ENCODE results near the gene TREX2. TPM values are rescaled to one million over a fixed set of nuclear protein-coding genes. Genes with fewer than 3 reads are reported as not detected.

Gene TREX2
- total RNA-seq, 2 experiments from 2014 or later, result 3.7 to 6.7 TPM

DNA sequence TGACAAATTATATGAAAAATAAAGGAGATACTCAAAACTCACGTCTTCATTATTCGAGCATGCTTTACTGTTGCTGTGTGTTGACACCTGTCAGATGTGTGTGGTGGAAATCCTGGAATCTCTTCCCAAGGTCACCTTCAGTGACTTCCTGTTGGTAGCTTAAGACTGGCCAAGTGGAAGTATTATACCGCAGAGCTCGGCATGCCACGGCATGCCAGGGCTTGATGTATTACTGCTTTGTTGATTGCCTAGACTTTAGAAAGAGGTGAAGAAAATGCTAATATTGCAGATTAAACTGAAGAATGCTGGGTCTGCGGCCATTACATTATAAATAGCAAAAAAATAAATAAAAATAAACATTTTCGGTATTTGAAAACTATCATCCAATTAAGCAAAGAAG, 4.6 kb downstream of the TREX2 start:
- Histone ChIP-seq H3K4me3 (ENCODE audit: low read depth, low read length, poor library complexity, severe bottlenecking) (no peak overlapping the region), H3K4me1 (ENCODE audit: insufficient read depth, low read length, poor library complexity, severe bottlenecking) (no peaks in the 10 kb centered on the region), H3K4me2 (ENCODE audit: low read length) (no peak overlapping the region), H3K9me3 (ENCODE audit: low read length) (no peaks in the 10 kb centered on the region), H3K9me2 (ENCODE audit: insufficient read depth, low read length) (no peaks in the 10 kb centered on the region), H3K36me3 (ENCODE audit: insufficient read depth, low read length) (no peaks in the 10 kb centered on the region), H3K27ac (ENCODE audit: low read depth, low read length, poor library complexity, severe bottlenecking) (no peak overlapping the region), H3K79me2 (ENCODE audit: insufficient read depth, low read depth, low read length) (no peaks in the 10 kb centered on the region), H4K20me1 (ENCODE audit: insufficient read depth, low read length) (no peaks in the 10 kb centered on the region), H2AFZ (ENCODE audit: low read length) (no peak overlapping the region)
- CTCF ChIA-PET (ENCODE audit: unreplicated experiment), result no interaction called here
- no peak for TF ChIP-seq EZH2phosphoT487 (IDR thresholded peaks at IDR 0.05; ENCODE audit: borderline replicate concordance, low read depth, low read length)
- TF ChIP-seq, protein P1, sequence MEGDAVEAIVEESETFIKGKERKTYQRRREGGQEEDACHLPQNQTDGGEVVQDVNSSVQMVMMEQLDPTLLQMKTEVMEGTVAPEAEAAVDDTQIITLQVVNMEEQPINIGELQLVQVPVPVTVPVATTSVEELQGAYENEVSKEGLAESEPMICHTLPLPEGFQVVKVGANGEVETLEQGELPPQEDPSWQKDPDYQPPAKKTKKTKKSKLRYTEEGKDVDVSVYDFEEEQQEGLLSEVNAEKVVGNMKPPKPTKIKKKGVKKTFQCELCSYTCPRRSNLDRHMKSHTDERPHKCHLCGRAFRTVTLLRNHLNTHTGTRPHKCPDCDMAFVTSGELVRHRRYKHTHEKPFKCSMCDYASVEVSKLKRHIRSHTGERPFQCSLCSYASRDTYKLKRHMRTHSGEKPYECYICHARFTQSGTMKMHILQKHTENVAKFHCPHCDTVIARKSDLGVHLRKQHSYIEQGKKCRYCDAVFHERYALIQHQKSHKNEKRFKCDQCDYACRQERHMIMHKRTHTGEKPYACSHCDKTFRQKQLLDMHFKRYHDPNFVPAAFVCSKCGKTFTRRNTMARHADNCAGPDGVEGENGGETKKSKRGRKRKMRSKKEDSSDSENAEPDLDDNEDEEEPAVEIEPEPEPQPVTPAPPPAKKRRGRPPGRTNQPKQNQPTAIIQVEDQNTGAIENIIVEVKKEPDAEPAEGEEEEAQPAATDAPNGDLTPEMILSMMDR (conservative IDR thresholded peaks at IDR 0.05; ENCODE audit: low read length), result no peak
- intact Hi-C loops (cut with micrococcal nuclease; ENCODE audit: unreplicated experiment), result no loop called here
- POLR2A ChIA-PET, result no interaction called here
- BruUV-seq (replicated peaks), result no TSS peak
- no peak for DNase-seq (ENCODE audit: low spot score)

DNA sequence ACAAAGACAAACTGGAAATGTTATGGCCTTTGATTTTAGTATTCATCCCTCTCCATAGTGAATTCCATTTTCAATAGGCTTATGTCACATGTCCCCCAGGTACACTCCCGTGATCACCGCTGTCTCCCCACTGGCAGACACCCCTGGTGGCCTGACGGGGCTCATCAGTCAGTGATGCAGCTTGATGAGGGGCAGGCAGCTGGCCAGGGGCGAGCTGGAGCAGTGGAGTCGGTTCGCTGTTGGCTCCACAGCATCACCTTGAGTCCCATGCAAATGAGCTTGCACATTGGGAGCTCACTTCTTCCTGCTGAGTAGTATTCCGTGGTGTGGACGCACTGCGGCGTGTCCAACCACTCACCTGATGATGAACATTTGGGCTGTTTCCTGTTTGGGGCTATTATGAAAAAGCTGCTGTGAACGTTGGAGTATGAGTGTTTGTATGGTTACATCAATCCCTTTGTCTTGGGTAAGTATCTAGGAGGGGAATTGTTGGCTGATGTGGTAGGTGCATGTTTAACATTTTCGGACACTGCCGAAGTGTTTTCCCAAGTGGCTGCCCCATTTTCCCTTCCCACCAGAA, 5.2 kb downstream of the TREX2 start:
- Histone ChIP-seq H2AFZ (ENCODE audit: low read length) (no peak overlapping the region), H4K20me1 (ENCODE audit: insufficient read depth, low read length) (no peaks in the 10 kb centered on the region), H3K4me2 (ENCODE audit: low read length) (no peak overlapping the region), H3K4me3 (ENCODE audit: low read depth, low read length, poor library complexity, severe bottlenecking) (no peak overlapping the region), H3K4me1 (ENCODE audit: insufficient read depth, low read length, poor library complexity, severe bottlenecking) (no peaks in the 10 kb centered on the region), H3K27ac (ENCODE audit: low read depth, low read length, poor library complexity, severe bottlenecking) (no peak overlapping the region), H3K79me2 (ENCODE audit: insufficient read depth, low read depth, low read length) (no peaks in the 10 kb centered on the region), H3K9me3 (ENCODE audit: low read length) (no peaks in the 10 kb centered on the region), H3K9me2 (ENCODE audit: insufficient read depth, low read length) (no peaks in the 10 kb centered on the region), H3K36me3 (ENCODE audit: insufficient read depth, low read length) (no peaks in the 10 kb centered on the region)
- CTCF ChIA-PET (ENCODE audit: unreplicated experiment), result no interaction called here
- no TSS peak for BruUV-seq (replicated peaks)
- DNase-seq (ENCODE audit: low spot score), result no peak
- intact Hi-C loops (cut with micrococcal nuclease; ENCODE audit: unreplicated experiment), result no loop called here
- POLR2A ChIA-PET, result no interaction called here
- no peak for TF ChIP-seq EZH2phosphoT487 (IDR thresholded peaks at IDR 0.05; ENCODE audit: borderline replicate concordance, low read depth, low read length)
- TF ChIP-seq, protein P1 (conservative IDR thresholded peaks at IDR 0.05; ENCODE audit: low read length), result no peak

DNA sequence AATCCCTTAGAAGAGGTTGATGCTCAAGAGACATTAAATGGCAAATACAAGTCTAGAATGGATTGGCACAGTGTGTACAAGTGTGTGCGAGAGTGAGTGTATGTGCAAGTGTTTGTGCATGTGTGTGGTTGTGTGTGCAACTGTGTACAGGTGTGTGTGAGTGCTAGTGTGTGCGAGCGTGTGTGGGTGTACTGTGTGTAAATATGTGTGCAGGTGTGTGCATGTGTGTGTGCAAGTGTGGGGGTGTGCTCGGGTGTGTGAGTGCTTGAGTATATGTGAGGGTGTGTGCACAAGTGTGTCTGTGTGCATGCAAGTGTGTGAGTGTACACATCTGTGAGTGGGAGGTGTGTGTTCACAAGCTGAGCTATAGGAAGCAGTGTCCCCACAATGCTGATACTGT, 5.9 kb downstream of the TREX2 start:
- BruUV-seq (replicated peaks), result no TSS peak
- no peaks in the 10 kb centered on the region for H3K79me2 ChIP-seq (ENCODE audit: insufficient read depth, low read depth, low read length)
- no peaks in the 10 kb centered on the region for H3K9me3 ChIP-seq (ENCODE audit: low read length)

More for the DNA sequence above, 5.9 kb downstream of the TREX2 start:
- POLR2A ChIA-PET, result no interaction called here
- no peak overlapping the region for H3K4me3 ChIP-seq (ENCODE audit: low read depth, low read length, poor library complexity, severe bottlenecking)
- no peaks in the 10 kb centered on the region for H4K20me1 ChIP-seq (ENCODE audit: insufficient read depth, low read length)
- CTCF ChIA-PET (ENCODE audit: unreplicated experiment), result no interaction called here
- H3K4me1 ChIP-seq (ENCODE audit: insufficient read depth, low read length, poor library complexity, severe bottlenecking), result no peaks in the 10 kb centered on the region
- no peaks in the 10 kb centered on the region for H3K36me3 ChIP-seq (ENCODE audit: insufficient read depth, low read length)
- TF ChIP-seq, protein P1 (conservative IDR thresholded peaks at IDR 0.05; ENCODE audit: low read length), result no peak
- no peaks in the 10 kb centered on the region for H3K9me2 ChIP-seq (ENCODE audit: insufficient read depth, low read length)
- no peak overlapping the region for H3K27ac ChIP-seq (ENCODE audit: low read depth, low read length, poor library complexity, severe bottlenecking)
- H3K4me2 ChIP-seq (ENCODE audit: low read length), result no peak overlapping the region
- intact Hi-C loops (cut with micrococcal nuclease; ENCODE audit: unreplicated experiment), result no loop called here
- no peak for DNase-seq (ENCODE audit: low spot score)
- H2AFZ ChIP-seq (ENCODE audit: low read length), result no peak overlapping the region

Data from OCI-LY7 (cell line).